Measurements from ENCODE around the gene C4BPB.

Gene C4BPB

DNA sequence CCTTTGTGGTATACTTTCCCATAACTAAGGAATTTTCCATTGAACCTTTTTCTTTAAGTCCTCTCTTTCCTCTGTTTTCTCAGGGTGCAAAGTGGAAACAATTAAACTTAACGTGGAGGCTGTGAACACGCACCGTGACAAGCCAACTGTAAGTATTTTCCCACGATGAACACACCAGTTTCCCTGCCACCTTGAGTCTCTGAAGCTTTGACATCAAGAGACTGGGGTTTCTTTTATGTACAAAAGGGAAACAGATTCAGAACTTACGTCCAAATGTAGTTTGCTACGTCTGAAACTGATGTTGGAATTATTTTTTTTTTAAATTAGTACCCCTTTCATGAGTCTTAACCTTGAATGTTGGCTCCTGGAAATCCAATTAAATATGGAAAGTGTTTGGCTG, 17.2 kb upstream of the C4BPB start:
- Mint-ChIP-seq H3K4me1 (peaks cover 23% of the 10 kb centered on the region), H3K36me3 (no peaks in the 10 kb centered on the region), H3K9me3 (no peaks in the 10 kb centered on the region), H3K4me3 (no peak overlapping the region), H3K27ac (no peak overlapping the region)
- DNase-seq (ENCODE audit: low spot score in 2 of 2) (peak in 1 of 2 donors; percentile 22), ATAC-seq (no peak)

- Mint-ChIP-seq H3K4me1 (peaks cover 23% of the 10 kb centered on the region), H3K4me3 (no peak overlapping the region), H3K27ac (no peak overlapping the region), H3K9me3 (no peaks in the 10 kb centered on the region), H3K36me3 (no peaks in the 10 kb centered on the region)
- ATAC-seq (no peak), DNase-seq (ENCODE audit: low spot score in 2 of 2) (peak in 1 of 2 donors; percentile 44)
Measured at GRCh38 chr1:207072233-207072632, 16.4 kb upstream of the C4BPB start.

GRCh38 chr1:207073906-207074820, 14.5 kb upstream of the C4BPB start:
- Mint-ChIP-seq H3K4me1 (peaks cover 20% of the 10 kb centered on the region), H3K9me3 (no peaks in the 10 kb centered on the region), H3K36me3 (no peaks in the 10 kb centered on the region), H3K4me3 (no peak overlapping the region), H3K27ac (no peak overlapping the region)
- DNase-seq (ENCODE audit: low spot score in 2 of 2): peak in 1 of 2 donors; percentile 41
- no peak for ATAC-seq

DNA sequence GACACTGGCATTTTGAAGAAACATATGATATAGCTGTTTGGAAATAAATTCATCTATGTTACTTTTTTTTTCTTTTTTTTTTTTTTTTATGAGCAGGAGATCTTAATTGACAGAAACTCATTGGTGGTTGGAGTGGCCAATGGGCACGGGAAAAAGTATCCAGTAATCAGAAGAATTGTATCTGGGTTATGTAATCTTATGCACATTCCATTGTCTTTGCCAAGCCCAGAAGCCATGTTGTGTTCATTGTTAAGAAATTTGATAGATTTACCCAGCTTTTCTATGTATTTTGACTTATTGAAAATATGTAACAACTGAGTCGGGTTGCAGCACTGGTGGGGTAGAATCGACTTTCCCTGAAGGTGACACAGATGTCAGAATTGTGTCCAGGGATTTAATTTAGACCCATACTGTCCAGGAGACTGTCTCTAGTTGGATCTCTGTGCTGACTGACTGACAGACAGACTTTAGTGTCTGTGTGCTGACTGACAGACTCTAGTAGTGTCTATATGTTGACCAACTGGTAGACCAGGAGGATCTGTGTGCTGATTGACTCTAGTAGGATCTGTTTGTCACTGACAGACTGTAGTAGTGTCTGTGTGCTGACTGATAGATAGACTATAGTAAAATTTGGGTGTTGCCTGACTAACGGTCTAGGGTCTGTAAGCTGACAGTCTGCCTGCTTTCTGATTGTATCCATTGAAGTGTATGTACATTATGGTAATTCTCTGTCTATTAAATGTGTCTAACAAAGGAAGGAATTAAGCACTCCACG, 12.3 kb upstream of the C4BPB start:
- Mint-ChIP-seq H3K27ac (no peak overlapping the region), H3K9me3 (no peaks in the 10 kb centered on the region), H3K36me3 (no peaks in the 10 kb centered on the region), H3K4me3 (no peak overlapping the region), H3K4me1 (no peaks in the 10 kb centered on the region)
- no peak for ATAC-seq
- peak in 1 of 2 donors; percentile 32 for DNase-seq (ENCODE audit: low spot score in 2 of 2)

GRCh38 chr1:207077012-207077411, 11.6 kb upstream of the C4BPB start:
- no peaks in the 10 kb centered on the region for H3K9me3 Mint-ChIP-seq

DNA sequence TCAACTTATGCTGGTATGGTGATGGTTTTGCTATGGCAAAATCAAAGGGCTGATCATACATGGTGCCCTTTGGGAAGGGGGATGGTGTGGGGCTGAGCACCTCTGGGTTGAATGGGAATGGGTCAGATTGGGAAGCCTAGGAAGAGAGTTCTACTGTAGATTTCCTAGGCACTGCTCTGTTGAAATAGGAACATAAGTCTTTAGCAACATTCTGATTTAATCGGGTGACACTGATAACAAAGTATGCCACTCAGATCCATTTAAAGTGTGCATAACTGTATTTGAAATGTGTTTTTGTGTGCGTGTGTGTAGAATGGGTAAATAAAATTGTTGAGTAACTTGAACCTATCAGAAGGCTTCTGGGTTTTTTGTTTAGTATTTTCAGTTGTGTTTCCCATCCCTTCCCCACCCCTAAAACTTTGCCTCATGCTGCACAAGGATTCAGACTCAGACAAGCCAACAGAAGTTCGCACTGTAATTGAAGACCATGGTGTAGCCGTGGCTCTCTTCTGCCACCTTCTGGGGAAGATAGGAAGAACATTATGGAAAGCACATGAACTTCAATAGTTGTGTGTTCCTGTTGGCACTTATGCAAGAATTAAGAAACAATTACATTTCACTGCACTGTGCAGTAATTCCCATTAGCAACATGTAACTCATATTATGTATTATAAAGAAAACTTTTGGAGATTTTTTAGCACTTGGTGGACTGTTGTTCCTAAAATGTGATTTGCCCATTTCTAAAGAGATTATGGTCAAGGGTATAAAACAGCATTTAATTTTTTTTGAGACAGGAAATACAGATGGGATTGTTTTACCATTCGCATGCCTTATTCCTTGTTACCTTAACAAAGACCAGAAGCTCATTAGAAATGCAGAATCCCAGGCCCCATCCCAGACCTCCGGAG, 10.9 kb upstream of the C4BPB start:
- DNase-seq (ENCODE audit: low spot score in 2 of 2): peak; percentile 54 to 75
- Mint-ChIP-seq H3K4me3 (no peak overlapping the region), H3K27ac (no peak overlapping the region)

More at GRCh38 chr1:207077012-207077411, 11.6 kb upstream of the C4BPB start:
- Mint-ChIP-seq H3K36me3 (no peaks in the 10 kb centered on the region), H3K4me3 (no peak overlapping the region), H3K4me1 (no peaks in the 10 kb centered on the region), H3K27ac (no peak overlapping the region)
- ATAC-seq (no peak), DNase-seq (ENCODE audit: low spot score in 2 of 2) (no peak)

GRCh38 chr1:207078578-207079132, 10.0 kb upstream of the C4BPB start:
- H3K27ac Mint-ChIP-seq: no peak overlapping the region
- no peak for DNase-seq (ENCODE audit: low spot score in 2 of 2)
- H3K4me1 Mint-ChIP-seq: no peaks in the 10 kb centered on the region
- H3K9me3 Mint-ChIP-seq: no peaks in the 10 kb centered on the region
- no peak overlapping the region for H3K4me3 Mint-ChIP-seq
- no peaks in the 10 kb centered on the region for H3K36me3 Mint-ChIP-seq
- no peak for ATAC-seq

More for the DNA sequence above, 10.9 kb upstream of the C4BPB start:
- H3K36me3 Mint-ChIP-seq: no peaks in the 10 kb centered on the region
- no peaks in the 10 kb centered on the region for H3K9me3 Mint-ChIP-seq
- peak; percentile 80 for ATAC-seq
- H3K4me1 Mint-ChIP-seq: no peaks in the 10 kb centered on the region

DNA sequence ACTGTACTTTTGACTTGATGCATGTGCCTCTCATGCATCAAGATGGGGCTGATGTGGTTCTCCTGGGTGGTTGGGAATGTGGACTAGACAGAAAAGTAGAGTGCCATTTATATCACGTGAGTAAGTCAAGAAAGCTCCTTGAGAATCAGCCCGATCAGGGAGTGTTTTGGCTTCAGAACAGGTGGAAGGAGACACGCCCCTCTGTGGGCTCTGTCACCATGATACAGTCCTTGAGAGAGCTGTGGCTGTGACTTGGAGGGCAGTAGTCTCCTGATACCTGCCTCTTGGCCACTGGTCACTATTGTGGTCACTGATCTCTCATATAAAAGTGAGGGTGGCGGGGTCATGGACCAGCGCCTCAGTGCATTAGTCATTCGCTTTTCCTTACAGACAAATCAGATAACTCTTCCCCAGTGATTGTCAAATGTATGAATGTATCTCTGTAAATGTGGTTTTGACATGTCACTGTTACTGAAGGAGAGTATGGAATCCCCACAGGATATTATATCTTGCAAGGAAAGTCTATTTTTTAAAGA, 8.9 kb upstream of the C4BPB start:
- H3K4me1 Mint-ChIP-seq: peaks cover 3% of the 10 kb centered on the region
- H3K36me3 Mint-ChIP-seq: no peaks in the 10 kb centered on the region
- H3K27ac Mint-ChIP-seq: no peak overlapping the region
- ATAC-seq: no peak
- no peak for DNase-seq (ENCODE audit: low spot score in 2 of 2)
- no peaks in the 10 kb centered on the region for H3K9me3 Mint-ChIP-seq
- no peak overlapping the region for H3K4me3 Mint-ChIP-seq

GRCh38 chr1:207081088-207081487, 7.6 kb upstream of the C4BPB start:
- H3K9me3 Mint-ChIP-seq: no peaks in the 10 kb centered on the region
- no peaks in the 10 kb centered on the region for H3K36me3 Mint-ChIP-seq
- no peak overlapping the region for H3K27ac Mint-ChIP-seq
- peaks cover 10% of the 10 kb centered on the region for H3K4me1 Mint-ChIP-seq
- no peak overlapping the region for H3K4me3 Mint-ChIP-seq
- ATAC-seq (no peak), DNase-seq (ENCODE audit: low spot score in 2 of 2) (no peak)

DNA sequence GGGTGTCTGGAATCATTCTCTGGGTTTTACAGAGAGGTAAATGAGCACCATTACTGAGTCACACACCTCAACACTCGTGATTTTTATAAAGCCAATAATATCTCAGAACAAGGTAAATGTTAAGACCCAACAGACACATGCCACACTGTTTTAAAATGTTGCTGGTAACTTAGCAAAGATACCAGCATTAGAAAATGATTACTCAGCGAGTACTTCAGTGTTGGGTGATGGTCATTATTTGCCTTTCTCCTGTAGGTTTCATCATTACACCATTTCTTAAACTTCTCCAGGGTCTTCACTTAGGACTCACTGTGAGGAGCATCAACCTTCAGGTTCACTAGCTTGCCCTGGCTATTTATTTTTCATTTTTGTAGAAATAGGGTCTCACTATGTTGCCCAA, 6.9 kb upstream of the C4BPB start:
- H3K9me3 Mint-ChIP-seq: no peaks in the 10 kb centered on the region
- H3K27ac Mint-ChIP-seq: no peak overlapping the region
- DNase-seq (ENCODE audit: low spot score in 2 of 2) (no peak), ATAC-seq (no peak)
- no peaks in the 10 kb centered on the region for H3K36me3 Mint-ChIP-seq
- peaks cover 10% of the 10 kb centered on the region for H3K4me1 Mint-ChIP-seq
- H3K4me3 Mint-ChIP-seq: no peak overlapping the region

DNA sequence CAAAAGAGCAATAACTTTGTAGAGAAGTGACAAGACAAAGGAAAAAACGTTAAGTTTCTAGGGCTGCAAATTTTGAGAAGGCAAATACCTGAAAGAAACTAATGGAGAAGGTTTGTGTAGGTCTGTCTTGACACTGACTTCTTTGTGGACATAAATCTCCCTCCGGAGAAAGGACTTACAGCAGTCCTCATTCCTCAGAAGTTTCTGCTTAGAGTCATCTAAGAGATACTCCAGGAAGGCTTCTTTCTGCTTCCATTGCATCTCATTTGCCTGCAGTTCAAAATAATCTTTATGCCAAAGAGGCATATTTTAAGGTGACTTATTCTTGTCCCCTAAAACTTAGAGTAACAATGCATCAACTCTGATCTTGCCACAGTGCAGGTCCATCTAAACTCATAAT, 4.4 kb upstream of the C4BPB start:
- ATAC-seq (no peak), DNase-seq (ENCODE audit: low spot score in 2 of 2) (no peak)
- Mint-ChIP-seq H3K27ac (no peak overlapping the region), H3K4me3 (no peak overlapping the region), H3K9me3 (no peaks in the 10 kb centered on the region), H3K4me1 (peaks cover 10% of the 10 kb centered on the region), H3K36me3 (no peaks in the 10 kb centered on the region)

DNA sequence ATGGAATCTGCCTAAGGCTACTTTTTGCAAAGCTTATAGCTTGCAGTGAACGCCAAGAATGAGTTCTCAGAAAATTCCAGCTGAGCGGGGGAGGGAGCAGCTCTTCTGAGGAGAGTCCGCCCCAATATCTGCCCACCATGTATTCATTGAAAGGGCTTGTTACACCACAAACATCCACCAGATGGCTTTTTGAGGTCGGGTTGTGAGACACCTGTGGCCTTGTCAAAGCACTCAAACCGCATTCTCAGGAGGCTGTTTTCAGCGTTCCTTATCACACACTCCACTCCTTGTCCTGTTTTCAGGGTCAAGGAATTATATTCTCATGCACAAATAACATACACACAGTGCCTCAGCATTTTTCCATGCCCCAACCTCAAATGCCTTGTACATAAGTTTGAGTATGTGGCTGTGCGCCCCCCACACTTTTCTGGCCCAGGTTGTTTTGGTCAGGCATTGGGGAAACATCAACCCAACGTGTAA, 3.9 kb upstream of the C4BPB start:
- Mint-ChIP-seq H3K4me1 (peaks cover 10% of the 10 kb centered on the region), H3K4me3 (no peak overlapping the region), H3K9me3 (no peaks in the 10 kb centered on the region), H3K27ac (no peak overlapping the region), H3K36me3 (no peaks in the 10 kb centered on the region)
- ATAC-seq: peak; percentile 79
- peak; percentile 20 to 66 for DNase-seq (ENCODE audit: low spot score in 2 of 2)

DNA sequence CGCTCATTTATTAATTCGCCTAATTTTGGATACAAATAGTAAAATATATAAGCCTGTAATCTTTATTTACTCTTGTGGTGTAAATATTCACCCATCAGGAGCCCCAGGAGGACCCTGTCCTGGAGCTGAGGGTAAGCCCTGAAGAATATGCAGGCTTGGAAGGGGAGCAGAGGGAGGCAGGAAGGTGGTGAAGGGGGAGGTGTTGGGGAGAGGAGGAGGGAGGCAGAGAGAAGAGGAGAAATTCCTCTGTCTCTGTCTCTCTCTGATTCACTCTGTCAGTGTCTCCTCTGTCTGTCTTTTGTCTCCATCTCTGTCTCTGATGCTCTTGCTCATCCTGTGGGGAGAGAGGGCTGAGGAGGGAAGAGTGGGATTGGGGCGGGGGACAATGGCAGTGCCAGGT, 2.8 kb upstream of the C4BPB start:
- no peaks in the 10 kb centered on the region for H3K9me3 Mint-ChIP-seq
- peak overlapping the region; percentile 24 for H3K27ac Mint-ChIP-seq
- H3K4me3 Mint-ChIP-seq: no peak overlapping the region

GRCh38 chr1:207088161-207088560, 499 bp upstream of the C4BPB start:
- Mint-ChIP-seq H3K36me3 (no peaks in the 10 kb centered on the region), H3K4me1 (peaks cover 10% of the 10 kb centered on the region)
- ATAC-seq: no peak

More for the DNA sequence above, 2.8 kb upstream of the C4BPB start:
- Mint-ChIP-seq H3K4me1 (peaks cover 10% of the 10 kb centered on the region), H3K36me3 (no peaks in the 10 kb centered on the region)
- ATAC-seq: no peak
- no peak for DNase-seq (ENCODE audit: low spot score in 2 of 2)

More at GRCh38 chr1:207088161-207088560, 499 bp upstream of the C4BPB start:
- Mint-ChIP-seq H3K4me3 (no peak overlapping the region), H3K27ac (no peak overlapping the region), H3K9me3 (no peaks in the 10 kb centered on the region)
- DNase-seq (ENCODE audit: low spot score in 2 of 2): no peak

All from stimulated activated effector memory CD8-positive, alpha-beta T cell treated with anti-CD3 and anti-CD28 coated beads, Interleukin-12 subunit alpha, Interleukin-12 subunit beta, amount 100 ng/mL, for 72 hours (primary cell).